Endothelial cell of umbilical vein (primary cell): Measurements from ENCODE around the gene WRAP73. TPM values are rescaled to one million over a fixed set of nuclear protein-coding genes. Genes with fewer than 3 reads are reported as not detected.

Source experiments
- BruUV-seq: library from RNA; stranded (reverse); fragments of 400-500 nt; replicated peaks from 2 replicates; lab custom pipeline; 2021; lab: Mats Ljungman, UMichigan
- CTCF ChIA-PET: fragments of 300-600, 350-600 bp; sonication (Branson Sonifier 250); formaldehyde crosslinking; loops from one replicate; lab custom pipeline; 2021; ENCODE audit warnings: antibody characterized with exemption, inconsistent platforms; lab: Charles Lee
- POLR2A ChIA-PET: fragments of 300-600, 350-600 bp; sonication (Branson Sonifier 250); formaldehyde crosslinking; loops from one replicate; lab custom pipeline; 2021; ENCODE audit warnings: antibody characterized with exemption, inconsistent platforms; lab: Charles Lee
- DNase-seq: peaks from one replicate; pipeline ENCODE4 v3.0.0-alpha.2; 2011; ENCODE audit warnings: low read depth, low spot score
- FAIRE-seq: peaks from 2 replicates; lab custom pipeline; 2011; peaks lifted over from hg19 to GRCh38; lab: Jason Lieb, UNC
- H2AFZ ChIP-seq: 2 replicates; pipeline ENCODE4 v1.6.0; 2012; ENCODE audit warnings: low read depth, low read length, control low read depth, inconsistent platforms
- H3K27ac ChIP-seq: 2 replicates; pipeline ENCODE4 v1.5.1; 2011; ENCODE audit warnings: low read depth, mild to moderate bottlenecking, control low read depth, low read length, moderate library complexity; ENCODE audit not compliant: insufficient read depth
- H3K27me3 ChIP-seq, 2 experiments: 2 replicates each; pipeline versions ENCODE4 v1.6.0 to v1.6.1; 2011; ENCODE audit warnings: low read length in 2 of 2, mixed read lengths in 1 of 2; ENCODE audit not compliant: control insufficient read depth in 2 of 2, insufficient read depth in 2 of 2
- H3K36me3 ChIP-seq, 2 experiments: 2 replicates in 1 of 2; 3 replicates in 1 of 2; pipeline ENCODE4 v1.5.1; 2011; ENCODE audit warnings: low read length in 2 of 2, mild to moderate bottlenecking in 1 of 2, moderate library complexity in 1 of 2; ENCODE audit not compliant: control insufficient read depth in 2 of 2, insufficient read depth in 2 of 2; ENCODE audit errors: extremely low read depth in 1 of 2
- H3K4me1 ChIP-seq: 3 replicates; pipeline ENCODE4 v1.5.1; 2011; ENCODE audit warnings: mild to moderate bottlenecking, low read length; ENCODE audit not compliant: control insufficient read depth, insufficient read depth; ENCODE audit errors: extremely low read depth
- H3K4me2 ChIP-seq: 2 replicates; pipeline ENCODE4 v1.6.1; 2011; ENCODE audit warnings: low read length, control low read depth, mixed read lengths; ENCODE audit not compliant: insufficient read depth
- H3K4me3 ChIP-seq, 3 experiments: fragments of 200-600 bp in 1 of 3; sonication (generic), shearing (Covaris generic) in 1 of 3; replicated peaks in 1 of 3; 2 replicates each; pipeline ENCODE4 v1.5.1; 2011 to 2016; ENCODE audit warnings: control low read depth in 3 of 3, low read length in 3 of 3, mild to moderate bottlenecking in 2 of 3, inconsistent platforms in 1 of 3, low read depth in 1 of 3, moderate library complexity in 1 of 3; ENCODE audit not compliant: insufficient read depth in 1 of 3
- H3K79me2 ChIP-seq: 2 replicates; pipeline ENCODE4 v1.6.0; 2012; ENCODE audit warnings: low read length, inconsistent platforms; ENCODE audit not compliant: control insufficient read depth, insufficient read depth
- H3K9ac ChIP-seq: replicated peaks from 2 replicates; pipeline ENCODE3; 2011; ENCODE audit warnings: low read length, control low read depth; ENCODE audit not compliant: insufficient read depth; ENCODE audit errors: extremely low read depth
- H3K9me1 ChIP-seq: replicated peaks from 3 replicates; pipeline ENCODE4 v1.6.0; 2011; ENCODE audit warnings: mild to moderate bottlenecking, low read length; ENCODE audit not compliant: control insufficient read depth, insufficient read depth; ENCODE audit errors: extremely low read depth
- H3K9me3 ChIP-seq: replicated peaks from 2 replicates; pipeline ENCODE4 v1.5.1; 2012; ENCODE audit warnings: low read length, inconsistent platforms; ENCODE audit not compliant: control insufficient read depth, insufficient read depth
- H4K20me1 ChIP-seq: replicated peaks from 2 replicates; pipeline ENCODE3; 2011; ENCODE audit warnings: mild to moderate bottlenecking, low read length; ENCODE audit not compliant: control insufficient read depth, insufficient read depth; ENCODE audit errors: extremely low read depth
- EZH2 ChIP-seq: IDR thresholded peaks from 2 replicates; pipeline ENCODE4 v1.6.1; 2012; ENCODE audit warnings: borderline replicate concordance, low read depth, mild to moderate bottlenecking, moderate library complexity, low read length, inconsistent platforms; ENCODE audit not compliant: severe bottlenecking
- FOS ChIP-seq: IDR thresholded peaks from 2 replicates; pipeline ENCODE4 v1.6.1; 2011; ENCODE audit warnings: mild to moderate bottlenecking, low read length, moderate library complexity, borderline replicate concordance; ENCODE audit not compliant: insufficient read depth
- GATA2 ChIP-seq: IDR thresholded peaks from 2 replicates; pipeline ENCODE4 v1.7.0; 2011; ENCODE audit warnings: low read depth, mild to moderate bottlenecking, moderate library complexity, mixed read lengths, low read length; ENCODE audit not compliant: insufficient read length, insufficient read depth
- JUN ChIP-seq: IDR thresholded peaks from 2 replicates; pipeline ENCODE4 v1.6.1; 2011; ENCODE audit warnings: borderline replicate concordance, low read depth; ENCODE audit not compliant: insufficient read length, insufficient read depth
- MAX ChIP-seq: IDR thresholded peaks from 2 replicates; pipeline ENCODE4 v1.6.1; 2011; ENCODE audit not compliant: insufficient read depth, insufficient read length
- MYC ChIP-seq: IDR thresholded peaks from one replicate; pipeline ENCODE4 v1.6.1; 2011; ENCODE audit warnings: mild to moderate bottlenecking, low read depth, low read length
- POLR2A ChIP-seq: IDR thresholded peaks from 2 replicates; pipeline ENCODE4 v1.6.1; 2012; ENCODE audit warnings: low read depth, mild to moderate bottlenecking, control low read depth, low read length
- POLR2AphosphoS5 ChIP-seq: IDR thresholded peaks from 2 replicates; pipeline ENCODE4 v1.6.1; 2012; ENCODE audit warnings: low read depth, mild to moderate bottlenecking, control low read depth, low read length, moderate library complexity; ENCODE audit not compliant: insufficient read depth
- dilution Hi-C: fragments of 300-500 bp; cut with MboI; formaldehyde crosslinking; loops from one replicate; pipeline ENCODE4 v1.15.0; 2019; ENCODE audit warnings: low sequenced_read_pairs; ENCODE audit not compliant: extremely low pct_ligation_motif_present
- intact Hi-C: fragments of 100-400 bp; cut with micrococcal nuclease; formaldehyde crosslinking; loops from one replicate; pipeline ENCODE4 v1.10.0; 2022
- polyA plus RNA-seq, 4 experiments: library from polyadenylated mRNA; depleted of rRNA in 3 of 4; stranded (reverse) in 3 of 4; unstranded in 1 of 4; fragments of >200 nt; gene quantifications; 2 replicates each; pipeline versions ENCODE4 v1.2.1 to v1.2.3, GENCODE V29; 2011 to 2012; ENCODE audit warnings: missing spikeins in 1 of 4
- total RNA-seq: library from RNA; stranded (reverse); gene quantifications from 2 replicates; pipeline ENCODE4 v1.2.3, GENCODE V29; 2021
- TF ChIP-seq, protein P1 (sequence below), 2 donors: IDR thresholded peaks; 1 replicate in 1 of 2; 2 replicates in 1 of 2; pipeline ENCODE4 v1.5.1; 2011; ENCODE audit warnings: low read length in 2 of 2, mild to moderate bottlenecking in 2 of 2, moderate library complexity in 2 of 2, control low read depth in 1 of 2, inconsistent platforms in 1 of 2, low read depth in 1 of 2; ENCODE audit not compliant: insufficient read depth in 1 of 2; ENCODE audit errors: extremely low read depth in 1 of 2

Gene WRAP73
- total and polyA plus RNA-seq, 2 donors (not counting 3 experiments of a cell fraction or from before 2014, with no cell fraction given), result 23.0 to 50.7 TPM

DNA sequence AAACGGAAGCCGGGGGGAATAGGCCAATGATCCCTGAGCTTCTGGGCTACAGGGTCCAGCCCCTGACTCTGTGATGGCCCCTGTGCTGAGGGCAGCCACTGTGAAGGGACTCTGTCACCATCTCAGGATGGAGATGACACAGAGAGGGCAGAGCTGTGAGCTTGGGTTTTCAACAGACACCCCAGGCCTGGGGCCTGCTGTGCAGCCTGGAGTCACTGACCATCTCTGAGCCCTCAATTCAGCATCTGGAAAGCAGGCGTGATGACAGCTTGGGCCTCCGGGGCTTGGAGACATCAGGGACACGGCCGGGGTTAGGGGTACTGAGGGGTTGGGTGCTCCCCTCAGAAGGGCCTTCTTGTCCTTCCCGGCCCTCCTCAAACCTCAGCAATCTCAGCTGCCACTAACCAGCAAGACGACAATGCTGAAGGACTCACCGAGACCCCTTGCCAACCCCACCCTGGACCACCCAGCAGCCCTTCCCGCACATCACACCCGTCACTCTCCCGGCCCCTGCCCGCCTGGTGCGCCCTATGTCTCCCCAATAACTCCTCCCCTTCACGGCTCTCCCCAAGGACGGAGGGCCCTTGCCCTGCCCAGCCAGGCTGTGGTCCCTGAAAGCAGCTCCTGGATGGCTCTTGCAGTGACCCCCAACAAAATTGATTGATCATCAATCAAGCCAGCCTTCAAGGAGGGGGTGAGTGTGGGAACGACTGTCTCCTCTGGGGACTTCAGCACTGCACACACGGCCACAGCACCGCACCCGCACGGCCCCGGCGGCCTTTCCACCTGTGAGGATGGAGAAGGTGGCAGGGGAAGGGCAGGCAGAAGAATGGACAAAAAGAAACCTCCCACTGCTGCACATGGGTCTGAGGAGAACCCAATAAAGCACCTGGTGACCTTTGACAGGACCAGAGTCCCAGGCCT is 42.9 kb downstream of the WRAP73 start:
- CTCF ChIA-PET, result interaction anchor here (1.4 to 2.3 kb wide), 5 partner anchors 8 to 154 kb away, joined by 4 to 9 read pairs (median 6); no protein-coding TSS in a partner anchor
- BruUV-seq, result no TSS peak

More for the DNA sequence above, 42.9 kb downstream of the WRAP73 start:
- POLR2A ChIA-PET, result no interaction called here
- H3K4me3 ChIP-seq, result no peak overlapping the region
- intact Hi-C loops, result no loop called here
- no peak overlapping the region for H3K9ac ChIP-seq
- TF ChIP-seq JUN, result no peak
- TF ChIP-seq EZH2, result no peak
- TF ChIP-seq, protein P1, sequence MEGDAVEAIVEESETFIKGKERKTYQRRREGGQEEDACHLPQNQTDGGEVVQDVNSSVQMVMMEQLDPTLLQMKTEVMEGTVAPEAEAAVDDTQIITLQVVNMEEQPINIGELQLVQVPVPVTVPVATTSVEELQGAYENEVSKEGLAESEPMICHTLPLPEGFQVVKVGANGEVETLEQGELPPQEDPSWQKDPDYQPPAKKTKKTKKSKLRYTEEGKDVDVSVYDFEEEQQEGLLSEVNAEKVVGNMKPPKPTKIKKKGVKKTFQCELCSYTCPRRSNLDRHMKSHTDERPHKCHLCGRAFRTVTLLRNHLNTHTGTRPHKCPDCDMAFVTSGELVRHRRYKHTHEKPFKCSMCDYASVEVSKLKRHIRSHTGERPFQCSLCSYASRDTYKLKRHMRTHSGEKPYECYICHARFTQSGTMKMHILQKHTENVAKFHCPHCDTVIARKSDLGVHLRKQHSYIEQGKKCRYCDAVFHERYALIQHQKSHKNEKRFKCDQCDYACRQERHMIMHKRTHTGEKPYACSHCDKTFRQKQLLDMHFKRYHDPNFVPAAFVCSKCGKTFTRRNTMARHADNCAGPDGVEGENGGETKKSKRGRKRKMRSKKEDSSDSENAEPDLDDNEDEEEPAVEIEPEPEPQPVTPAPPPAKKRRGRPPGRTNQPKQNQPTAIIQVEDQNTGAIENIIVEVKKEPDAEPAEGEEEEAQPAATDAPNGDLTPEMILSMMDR (IDR thresholded peaks at IDR 0.05; ENCODE audit: extremely low read depth in 1 of 2, insufficient read depth in 1 of 2, low read depth in 1 of 2, low read length in 2 of 2), result no peak
- TF ChIP-seq MYC, result no peak
- no peak for TF ChIP-seq GATA2
- no peak for TF ChIP-seq POLR2A
- no peak for TF ChIP-seq MAX
- TF ChIP-seq POLR2AphosphoS5, result no peak
- TF ChIP-seq FOS, result no peak
- peaks cover 7% of the 10 kb centered on the region for H3K4me1 ChIP-seq
- dilution Hi-C loops, result no loop called here
- no peaks in the 10 kb centered on the region for H4K20me1 ChIP-seq
- H2AFZ ChIP-seq, result no peak overlapping the region
- no peaks in the 10 kb centered on the region for H3K36me3 ChIP-seq
- no peaks in the 10 kb centered on the region for H3K9me3 ChIP-seq
- H3K27ac ChIP-seq, result no peak overlapping the region
- H3K9me1 ChIP-seq, result no peaks in the 10 kb centered on the region
- no peak for FAIRE-seq
- no peaks in the 10 kb centered on the region for H3K79me2 ChIP-seq
- DNase-seq, result no peak
- H3K4me2 ChIP-seq, result no peak overlapping the region
- H3K27me3 ChIP-seq, result no peaks in the 10 kb centered on the region
